ENCODE results near the gene NXPH1.

DNA sequence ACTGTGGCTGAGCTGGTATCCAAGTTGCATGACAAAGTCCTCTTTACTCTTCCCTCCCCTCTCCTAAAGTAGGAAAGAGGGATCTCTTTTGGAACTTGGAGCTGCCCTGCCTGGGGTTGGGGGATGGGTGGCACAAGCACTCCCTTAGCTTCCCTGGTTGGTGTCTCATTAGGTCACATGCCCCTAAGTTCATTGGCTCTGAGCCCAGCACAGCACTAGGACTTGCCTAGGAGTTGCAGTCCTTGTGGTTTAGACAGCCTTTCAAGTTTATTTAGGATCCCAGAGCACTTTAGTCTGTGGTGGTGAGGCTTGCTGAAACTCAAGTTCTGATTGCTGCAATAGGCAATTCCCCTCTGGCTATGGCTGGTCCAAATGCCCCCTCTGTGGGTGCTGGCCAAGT is 281.4 kb downstream of the NXPH1 start:
- TF ChIP-seq, protein P1, sequence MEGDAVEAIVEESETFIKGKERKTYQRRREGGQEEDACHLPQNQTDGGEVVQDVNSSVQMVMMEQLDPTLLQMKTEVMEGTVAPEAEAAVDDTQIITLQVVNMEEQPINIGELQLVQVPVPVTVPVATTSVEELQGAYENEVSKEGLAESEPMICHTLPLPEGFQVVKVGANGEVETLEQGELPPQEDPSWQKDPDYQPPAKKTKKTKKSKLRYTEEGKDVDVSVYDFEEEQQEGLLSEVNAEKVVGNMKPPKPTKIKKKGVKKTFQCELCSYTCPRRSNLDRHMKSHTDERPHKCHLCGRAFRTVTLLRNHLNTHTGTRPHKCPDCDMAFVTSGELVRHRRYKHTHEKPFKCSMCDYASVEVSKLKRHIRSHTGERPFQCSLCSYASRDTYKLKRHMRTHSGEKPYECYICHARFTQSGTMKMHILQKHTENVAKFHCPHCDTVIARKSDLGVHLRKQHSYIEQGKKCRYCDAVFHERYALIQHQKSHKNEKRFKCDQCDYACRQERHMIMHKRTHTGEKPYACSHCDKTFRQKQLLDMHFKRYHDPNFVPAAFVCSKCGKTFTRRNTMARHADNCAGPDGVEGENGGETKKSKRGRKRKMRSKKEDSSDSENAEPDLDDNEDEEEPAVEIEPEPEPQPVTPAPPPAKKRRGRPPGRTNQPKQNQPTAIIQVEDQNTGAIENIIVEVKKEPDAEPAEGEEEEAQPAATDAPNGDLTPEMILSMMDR (IDR thresholded peaks at IDR 0.05), result no peak
- TF ChIP-seq POLR2A (IDR thresholded peaks at IDR 0.05), result no peak

All from lower leg skin (tissue), 3 donors.